GM19452 (cell line): ENCODE measurements around the gene EVA1C.
"Not testable (repeated sequence)": the region's sequence is repeated elsewhere in the genome, so short reads cannot be mapped to it uniquely, and the experiment has no call there.

Experiments used
- ATAC-seq: cut with Tn5 transposase; IDR thresholded peaks from one replicate; pipeline ENCODE4 v1.9.1; 2021; ENCODE audit not compliant: unreplicated experiment

EVA1C gene

DNA sequence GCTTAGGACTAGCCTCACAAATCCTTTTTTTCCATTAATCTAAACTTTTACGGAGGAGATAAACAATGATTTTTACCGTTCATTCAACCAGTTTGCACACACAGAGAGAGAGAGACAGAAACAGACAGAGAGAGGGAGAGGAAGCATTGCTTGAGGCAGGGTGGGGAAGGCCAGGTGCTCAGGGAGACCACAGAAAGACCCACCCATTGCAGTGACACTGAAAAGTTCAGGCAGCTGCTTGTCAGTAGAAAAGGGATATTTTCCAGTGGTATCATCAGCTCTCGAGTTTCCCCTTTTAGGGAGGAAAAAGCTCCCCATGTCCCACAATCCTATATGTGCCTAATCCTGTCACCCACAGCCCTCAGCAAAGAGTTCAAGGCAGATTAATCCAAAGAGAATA lies 145.6 kb downstream of the EVA1C start:
- ATAC-seq, result no peak

- ATAC-seq, result no peak
Observed at GRCh38 chr21:32559006-32559610, 146.6 kb downstream of the EVA1C start.

GRCh38 chr21:32560896-32561295 lies 148.4 kb downstream of the EVA1C start:
- no peak for ATAC-seq

- not testable (repeated sequence) for ATAC-seq
Observed at GRCh38 chr21:32561476-32561875, 149.0 kb downstream of the EVA1C start.

GRCh38 chr21:32562426-32562825 lies 149.9 kb downstream of the EVA1C start:
- no peak for ATAC-seq

DNA sequence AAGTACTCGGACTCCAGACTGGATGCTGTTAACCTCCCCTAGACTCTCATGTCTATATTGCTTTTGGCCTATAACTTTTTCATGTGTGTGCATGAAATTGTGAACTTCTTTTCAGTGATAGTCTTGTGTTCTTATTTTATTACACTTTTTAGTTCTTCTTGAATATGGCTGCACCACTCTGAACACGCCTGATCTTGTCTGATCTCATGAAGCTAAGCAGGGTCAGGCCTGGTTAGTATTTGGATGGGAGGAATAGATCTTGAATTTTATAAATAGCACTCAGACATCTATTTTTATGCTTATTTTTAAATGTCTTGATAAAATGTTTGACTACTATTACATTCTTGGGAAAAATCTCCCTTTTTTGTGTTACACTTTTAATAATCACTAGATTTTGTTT lies 150.4 kb downstream of the EVA1C start:
- ATAC-seq, result no peak
